HepG2 (cell line): ENCODE data around the gene EIF5. TPM values are rescaled to one million over a fixed set of nuclear protein-coding genes. Genes with fewer than 3 reads are reported as not detected.
A peak's percentile ranks its signal among the peaks of the same experiment; 100 is the strongest.

ENCODE experiments used
- ATF6 ChIP-seq: sonication (generic); formaldehyde crosslinking; conservative IDR thresholded peaks from 2 replicates; pipeline ENCODE4 v1.4.0; 2020; ENCODE audit warnings: missing genetic modification reagents
- ATRX ChIP-seq: sonication (generic); formaldehyde crosslinking; IDR thresholded peaks from 2 replicates; pipeline ENCODE4 v1.4.0; 2020; ENCODE audit warnings: missing genetic modification reagents, borderline replicate concordance
- BCL3 ChIP-seq: sonication (generic); formaldehyde crosslinking; IDR thresholded peaks from 2 replicates; pipeline ENCODE4 v1.5.1; 2020; ENCODE audit warnings: mild to moderate bottlenecking, missing genetic modification reagents, moderate library complexity
- BHLHE40 ChIP-seq: IDR thresholded peaks from 2 replicates; pipeline ENCODE4 v1.6.1; 2011; ENCODE audit warnings: low read length, improper control_type of control experiment
- BORCS8-MEF2B ChIP-seq: sonication (generic); formaldehyde crosslinking; IDR thresholded peaks from 2 replicates; pipeline ENCODE4 v1.8.0; 2022; ENCODE audit warnings: mild to moderate bottlenecking, missing genetic modification reagents
- BRCA1 ChIP-seq: sonication (generic); formaldehyde crosslinking; IDR thresholded peaks from 2 replicates; pipeline ENCODE4 v1.4.0; 2020; ENCODE audit warnings: missing genetic modification reagents
- E2F1 ChIP-seq: sonication (generic); formaldehyde crosslinking; IDR thresholded peaks from 2 replicates; pipeline ENCODE4 v1.5.0; 2020; ENCODE audit warnings: missing genetic modification reagents
- FOXP1 ChIP-seq, 2 experiments: fragments of 450-650 bp in 1 of 2; IDR thresholded peaks; 2 replicates each; pipeline ENCODE4 v1.6.1; 2017 to 2018; ENCODE audit warnings: antibody characterized with exemption in 1 of 2
- FUBP1 ChIP-seq: sonication (generic); formaldehyde crosslinking; IDR thresholded peaks from 2 replicates; pipeline ENCODE4 v1.5.1; 2020; ENCODE audit warnings: missing genetic modification reagents, mild to moderate bottlenecking, borderline replicate concordance
- HNF1B ChIP-seq: sonication (generic); formaldehyde crosslinking; IDR thresholded peaks from 2 replicates; pipeline ENCODE4 v1.5.1; 2020; ENCODE audit warnings: mild to moderate bottlenecking, moderate library complexity, missing genetic modification reagents
- HOXA5 ChIP-seq: sonication (generic); formaldehyde crosslinking; IDR thresholded peaks from 2 replicates; pipeline ENCODE4 v1.4.0; 2020; ENCODE audit warnings: missing genetic modification reagents
- SNRNP70 ChIP-seq: fragments of 200-400 bp; formaldehyde crosslinking; IDR thresholded peaks from 2 replicates; pipeline ENCODE4 v1.6.1; 2017; ENCODE audit warnings: mild to moderate bottlenecking, low read depth, low read length, moderate library complexity
- TIGD3 ChIP-seq: sonication (generic); formaldehyde crosslinking; IDR thresholded peaks from 2 replicates; pipeline ENCODE4 v1.5.1; 2020; ENCODE audit warnings: mild to moderate bottlenecking, missing genetic modification reagents, borderline replicate concordance
- TOE1 ChIP-seq: sonication (generic); formaldehyde crosslinking; IDR thresholded peaks from 2 replicates; pipeline ENCODE4 v1.4.0; 2020; ENCODE audit warnings: mild to moderate bottlenecking, missing genetic modification reagents
- ZNF354B ChIP-seq: sonication (generic); formaldehyde crosslinking; IDR thresholded peaks from 2 replicates; pipeline ENCODE4 v1.8.0; 2022; ENCODE audit warnings: mild to moderate bottlenecking, missing genetic modification reagents
- ZNF644 ChIP-seq: IDR thresholded peaks from 2 replicates; pipeline ENCODE4 v1.6.1; 2016; ENCODE audit warnings: low read depth
- polyA plus RNA-seq, 8 experiments: library from polyadenylated mRNA; depleted of rRNA in 3 of 8; stranded (reverse) in 7 of 8; unstranded in 1 of 8; fragments of >200 nt; fragmentation: Illumina TruSeq in 4 of 8; extraction: Trizol in 4 of 8; gene quantifications; 2 replicates each; pipeline versions ENCODE4 v1.2.1 to v1.2.3, GENCODE V29; 2011 to 2016; ENCODE audit warnings: low read depth in 4 of 8, missing spikeins in 1 of 8, mixed read lengths in 1 of 8; ENCODE audit not compliant: insufficient read depth in 1 of 8
- total RNA-seq, 5 experiments: library from RNA; depleted of rRNA; stranded (reverse); fragments of >200 nt; fragmentation: Illumina TruSeq; extraction: Trizol; gene quantifications; 2 replicates each; pipeline ENCODE4 v1.2.3, GENCODE V29; 2016; ENCODE audit warnings: low read depth in 1 of 5

Gene EIF5
- total and polyA plus RNA-seq, 2 of the 13 experiments (the other 11 are each of a cell fraction or from before 2014, with no cell fraction given), result 189 to 281 TPM

- TF ChIP-seq BRCA1 (CRISPR knock-in tag) (peak; percentile 40; the same call in 1 of the 2 replicates), BHLHE40 (no peak), ZNF644 (CRISPR knock-in tag) (no peak), ATRX (CRISPR knock-in tag) (no peak), HOXA5 (CRISPR knock-in tag) (peak; percentile 72; the same call in 1 of the 2 replicates), ATF6 (CRISPR knock-in tag) (no peak), BORCS8-MEF2B (CRISPR knock-in tag) (peak; percentile 75), FOXP1 (IDR thresholded peaks at IDR 0.05) (no peak), FOXP1 (CRISPR knock-in tag; IDR thresholded peaks at IDR 0.05) (no peak), TIGD3 (CRISPR knock-in tag) (no peak), TOE1 (CRISPR knock-in tag) (no peak), ZNF354B (CRISPR knock-in tag) (peak; percentile 45; the same call in 1 of the 2 replicates), BCL3 (CRISPR knock-in tag) (peak; percentile 74; the same call in 1 of the 2 replicates), SNRNP70 (no peak), FUBP1 (CRISPR knock-in tag) (no peak), HNF1B (CRISPR knock-in tag) (peak; percentile 86), E2F1 (CRISPR knock-in tag) (peak; percentile 69; the same call in 1 of the 2 replicates)
Observed at GRCh38 chr14:103333754-103334643, at the start of gene EIF5 (continued).
